GM10266 (cell line): ENCODE results near the gene ALG14.

Source experiments
- DNase-seq: peaks from one replicate; pipeline ENCODE4 v3.0.0; 2012; ENCODE audit errors: extremely low spot score
- TF ChIP-seq, protein P1 (sequence below): IDR thresholded peaks from 2 replicates; pipeline ENCODE4 v1.5.1; 2012; ENCODE audit warnings: mild to moderate bottlenecking, low read depth; ENCODE audit not compliant: control insufficient read depth, insufficient read depth; ENCODE audit errors: missing control alignments

The ALG14 gene

DNA sequence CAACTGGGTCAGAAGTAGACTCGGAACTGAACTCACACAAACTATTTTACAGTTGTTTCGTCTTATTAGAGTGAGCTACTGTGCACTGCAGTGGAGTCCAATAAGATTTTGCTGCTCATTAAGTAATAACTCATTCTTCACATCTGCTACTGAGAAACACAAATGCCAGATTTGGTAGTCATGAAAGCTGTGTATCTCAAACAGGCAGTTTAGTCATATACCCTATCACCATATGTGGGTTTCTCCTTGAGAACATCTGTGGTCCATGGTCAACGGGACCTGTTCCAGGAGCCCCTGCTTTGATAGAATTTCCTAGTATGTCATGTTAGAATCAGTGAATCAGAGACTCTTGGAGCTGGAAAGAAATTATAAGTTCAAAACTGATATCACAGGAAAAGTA is 60.4 kb downstream of the ALG14 start:
- TF ChIP-seq, protein P1, sequence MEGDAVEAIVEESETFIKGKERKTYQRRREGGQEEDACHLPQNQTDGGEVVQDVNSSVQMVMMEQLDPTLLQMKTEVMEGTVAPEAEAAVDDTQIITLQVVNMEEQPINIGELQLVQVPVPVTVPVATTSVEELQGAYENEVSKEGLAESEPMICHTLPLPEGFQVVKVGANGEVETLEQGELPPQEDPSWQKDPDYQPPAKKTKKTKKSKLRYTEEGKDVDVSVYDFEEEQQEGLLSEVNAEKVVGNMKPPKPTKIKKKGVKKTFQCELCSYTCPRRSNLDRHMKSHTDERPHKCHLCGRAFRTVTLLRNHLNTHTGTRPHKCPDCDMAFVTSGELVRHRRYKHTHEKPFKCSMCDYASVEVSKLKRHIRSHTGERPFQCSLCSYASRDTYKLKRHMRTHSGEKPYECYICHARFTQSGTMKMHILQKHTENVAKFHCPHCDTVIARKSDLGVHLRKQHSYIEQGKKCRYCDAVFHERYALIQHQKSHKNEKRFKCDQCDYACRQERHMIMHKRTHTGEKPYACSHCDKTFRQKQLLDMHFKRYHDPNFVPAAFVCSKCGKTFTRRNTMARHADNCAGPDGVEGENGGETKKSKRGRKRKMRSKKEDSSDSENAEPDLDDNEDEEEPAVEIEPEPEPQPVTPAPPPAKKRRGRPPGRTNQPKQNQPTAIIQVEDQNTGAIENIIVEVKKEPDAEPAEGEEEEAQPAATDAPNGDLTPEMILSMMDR = no peak
- DNase-seq = no peak

DNA sequence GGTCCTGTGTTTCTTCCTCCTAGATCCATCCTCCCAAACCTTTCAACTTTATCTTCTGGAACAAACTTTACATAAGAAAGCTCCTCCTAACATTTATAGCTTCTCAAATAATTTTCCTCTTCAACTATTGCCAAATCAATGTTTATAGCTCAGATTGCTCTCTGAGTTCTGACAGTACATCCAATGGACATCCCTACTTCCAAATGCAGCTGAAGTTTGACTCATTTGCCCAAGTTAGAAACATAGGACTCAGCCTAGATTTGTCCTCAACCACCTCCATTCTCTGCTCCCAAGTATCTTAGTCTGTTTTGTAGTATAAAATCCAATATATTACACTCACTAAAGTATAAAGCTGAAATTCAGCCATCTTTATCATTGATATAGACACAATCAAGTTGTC is 62.6 kb downstream of the ALG14 start:
- no peak for DNase-seq
- TF ChIP-seq, protein P1 = no peak

DNA sequence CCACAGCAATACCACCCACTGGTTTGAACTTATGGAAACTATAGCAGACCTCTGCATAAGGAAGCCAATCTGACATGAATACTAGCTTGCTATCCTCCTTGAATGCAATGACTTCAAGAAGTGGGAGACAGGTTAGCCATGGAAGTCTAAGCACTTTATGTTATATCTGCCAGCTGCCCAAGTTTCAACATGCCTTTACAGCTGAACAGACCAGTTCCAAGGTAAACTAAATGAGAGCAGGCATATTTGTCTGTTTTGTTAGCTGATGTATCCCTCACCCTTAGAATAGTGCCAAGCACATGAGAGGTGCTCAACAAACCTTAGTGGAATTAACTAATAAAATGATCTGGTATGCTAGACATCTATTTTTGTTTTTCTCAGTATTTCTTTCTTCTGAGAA is 65.1 kb downstream of the ALG14 start:
- TF ChIP-seq, protein P1 = no peak
- no peak for DNase-seq

DNA sequence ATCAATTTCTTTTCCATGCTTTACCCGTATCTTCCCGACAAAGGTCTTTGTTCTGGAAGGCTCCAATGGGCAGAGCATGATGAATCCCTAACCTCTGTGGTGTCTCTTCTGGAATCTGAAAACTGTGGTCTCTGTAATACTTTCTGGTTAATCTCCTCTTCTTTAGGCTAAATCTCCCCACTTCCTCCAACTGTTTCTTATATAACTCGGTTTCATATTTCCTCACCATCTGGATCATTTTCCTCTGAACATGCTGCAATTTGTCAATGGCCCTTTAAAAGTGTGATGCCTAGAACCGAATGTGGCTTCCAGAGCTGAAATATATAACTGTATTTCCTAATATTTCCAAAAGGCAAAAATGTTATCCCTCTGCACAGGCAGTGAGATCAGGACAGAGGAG is 66.1 kb downstream of the ALG14 start:
- TF ChIP-seq, protein P1 = no peak
- DNase-seq = no peak

DNA sequence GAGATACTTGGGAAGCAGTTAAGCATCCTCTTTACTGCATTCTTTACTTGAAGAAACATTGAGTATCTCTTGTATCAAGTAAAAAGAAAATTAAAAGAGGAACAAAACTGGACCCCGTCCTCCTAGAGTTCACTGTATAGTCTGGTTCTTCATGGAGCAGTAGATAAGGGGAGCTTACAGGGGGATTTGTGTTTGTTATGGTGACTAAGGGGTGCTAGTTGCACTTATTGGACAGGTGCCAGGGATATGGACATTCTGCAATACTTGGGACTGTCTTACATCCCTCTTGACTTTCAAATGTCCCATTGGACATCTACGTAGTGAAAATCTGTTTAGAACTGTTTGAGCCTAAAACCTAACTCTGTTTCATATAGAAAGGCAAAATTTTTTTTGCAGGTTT is 67.2 kb downstream of the ALG14 start:
- TF ChIP-seq, protein P1 = no peak
- no peak for DNase-seq

DNA sequence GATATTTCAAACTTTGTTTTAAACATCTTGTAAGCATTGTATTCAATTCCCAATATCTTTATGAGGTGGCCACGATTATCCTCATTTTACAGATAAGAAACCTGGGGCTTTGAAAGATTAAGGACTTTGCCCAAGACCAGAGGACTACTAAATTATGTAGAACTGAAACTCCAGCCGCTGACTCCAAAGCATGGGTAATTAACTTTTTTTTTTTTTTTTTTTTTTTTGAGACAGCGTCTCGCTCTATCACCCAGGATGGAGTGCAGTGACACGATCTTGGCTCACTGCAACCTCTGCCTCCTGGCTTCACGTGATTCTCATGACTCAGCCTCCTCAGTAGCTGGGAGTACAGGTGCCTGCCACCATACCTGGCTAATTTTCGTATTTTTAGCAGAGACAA is 68.7 kb downstream of the ALG14 start:
- DNase-seq = no peak
- TF ChIP-seq, protein P1 = no peak

DNA sequence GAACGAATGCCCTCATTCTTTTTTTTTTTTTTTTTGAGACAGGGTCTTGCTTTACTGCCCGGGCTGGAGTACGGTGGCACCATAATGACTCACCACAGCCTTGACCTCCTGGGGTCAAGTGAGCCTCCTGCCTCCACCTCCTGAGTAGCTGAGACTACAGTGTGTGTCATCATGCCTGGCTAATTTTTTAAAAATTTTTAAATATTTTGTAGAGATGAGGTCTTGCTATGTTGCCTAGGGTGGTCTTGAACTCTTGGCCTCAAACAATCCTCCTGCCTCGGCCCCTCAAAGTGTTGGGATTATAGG is 69.4 kb downstream of the ALG14 start:
- no peak for DNase-seq
- TF ChIP-seq, protein P1 = no peak
